ENCODE measurements around the gene RAPGEF1. TPM values are rescaled to one million over a fixed set of nuclear protein-coding genes. Genes with fewer than 3 reads are reported as not detected.

The RAPGEF1 gene
- polyA plus RNA-seq, 2 of the 4 experiments (the other 2 are of a cell fraction): 21.6 to 27.7 TPM

DNA sequence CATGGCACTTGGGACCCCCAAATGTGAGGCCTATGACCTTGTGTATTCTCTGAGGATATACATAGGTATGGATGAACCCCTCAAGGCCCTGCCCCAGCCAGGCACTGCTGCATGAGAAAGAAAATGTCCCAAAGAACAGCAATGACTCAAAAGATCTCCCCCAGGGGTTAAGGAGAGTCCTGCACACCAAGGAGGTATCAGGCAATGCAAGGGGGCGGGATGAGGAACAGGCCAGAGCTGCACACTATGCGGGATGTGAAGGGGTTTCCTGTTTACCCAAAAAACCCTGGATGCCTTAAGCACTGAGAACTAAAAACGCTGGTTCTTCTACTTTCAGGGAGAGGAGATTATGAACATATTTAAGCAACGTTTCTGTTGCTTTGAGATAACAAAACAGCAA, 3.4 kb downstream of the RAPGEF1 start:
- peak overlapping the region; percentile 32 to 79; a peak in 3 of 6 replicates for H3K27ac ChIP-seq

GRCh38 chr9:131735238-131736128, 4.4 kb downstream of the RAPGEF1 start:
- no peak for FAIRE-seq
- ATAC-seq: peak; percentile 20 to 66; a peak in 4 of 6 replicates
- POLR2A ChIA-PET: no interaction called here

More for the DNA sequence above, 3.4 kb downstream of the RAPGEF1 start:
- DNase-seq (ENCODE audit: low read depth in 1 of 2, low spot score in 1 of 2): no peak
- WGBS (ENCODE audit: missing lambda C conversion rate): 86% methylated on average over 4 of the region's 4 CpGs
- no peaks in the 10 kb centered on the region for H3K9me3 ChIP-seq
- H3K4me3 ChIP-seq: no peak overlapping the region
- ChIA-PET POLR2A (no interaction called here), CTCF (interaction anchor here (1.0 to 25.4 kb wide), 7 partner anchors 11 to 183 kb away, joined by 3 to 737 read pairs (median 5); no protein-coding TSS in a partner anchor)
- TF ChIP-seq FOSL2 (IDR thresholded peaks at IDR 0.05) (no peak), FOSL2 (CRISPR knock-in tag; IDR thresholded peaks at IDR 0.05) (no peak), FOXS1 (CRISPR knock-in tag; IDR thresholded peaks at IDR 0.05) (no peak), KDM5A (IDR thresholded peaks at IDR 0.05) (no peak), FOSB (CRISPR knock-in tag; IDR thresholded peaks at IDR 0.05) (no peak), PBX3 (IDR thresholded peaks at IDR 0.05) (no peak), RAD21 (conservative IDR thresholded peaks at IDR 0.05 in 1 of 2, IDR thresholded peaks at IDR 0.05 in 1 of 2) (no peak), HOXB5 (CRISPR knock-in tag; IDR thresholded peaks at IDR 0.05) (no peak), GATA3 (IDR thresholded peaks at IDR 0.05; ENCODE audit: borderline replicate concordance) (no peak), RNF2 (IDR thresholded peaks at IDR 0.05; ENCODE audit: borderline replicate concordance, low read depth) (no peak), TFCP2L1 (CRISPR knock-in tag; IDR thresholded peaks at IDR 0.05) (no peak), MAFK (IDR thresholded peaks at IDR 0.05; ENCODE audit: partially characterized antibody) (no peak), ZSCAN20 (CRISPR knock-in tag; IDR thresholded peaks at IDR 0.05) (no peak), ZC3H11A (IDR thresholded peaks at IDR 0.05) (no peak), HEYL (CRISPR knock-in tag; IDR thresholded peaks at IDR 0.05) (no peak), CEBPB (IDR thresholded peaks at IDR 0.05) (no peak), EP300 (IDR thresholded peaks at IDR 0.05) (no peak), HDAC2 (IDR thresholded peaks at IDR 0.05) (no peak)
- H3K4me1 ChIP-seq: peaks cover 65% of the 10 kb centered on the region
- ATAC-seq: no peak
- no peak for FAIRE-seq
- peak overlapping the region; percentile 75 for H3K4me2 ChIP-seq

GRCh38 chr9:131734781-131735180, 5.1 kb downstream of the RAPGEF1 start:
- 79% methylated on average over 8 of the region's 8 CpGs for WGBS (ENCODE audit: missing lambda C conversion rate)
- ChIA-PET POLR2A (no interaction called here), CTCF (interaction anchor here (1.2 to 25.4 kb wide), 4 partner anchors 25 to 134 kb away, joined by 3 to 737 read pairs (median 6); no protein-coding TSS in a partner anchor)
- H3K4me1 ChIP-seq: peaks cover 73% of the 10 kb centered on the region
- peak overlapping the region; percentile 67 to 79 for H3K27ac ChIP-seq
- DNase-seq (ENCODE audit: low read depth in 1 of 2, low spot score in 1 of 2): no peak
- H3K4me2 ChIP-seq: peak overlapping the region; percentile 75
- H3K9me3 ChIP-seq: no peaks in the 10 kb centered on the region
- no peak for FAIRE-seq
- H3K4me3 ChIP-seq: peak overlapping the region; percentile 0; the same call in 2 of the 3 replicates
- no peak for ATAC-seq
- TF ChIP-seq CBX2 (IDR thresholded peaks at IDR 0.05; ENCODE audit: borderline replicate concordance, low read depth) (no peak), HOXB13 (CRISPR knock-in tag; IDR thresholded peaks at IDR 0.05; ENCODE audit: low read depth) (no peak), ESRRA (IDR thresholded peaks at IDR 0.05; ENCODE audit: borderline replicate concordance, low read length) (no peak), CHD4 (IDR thresholded peaks at IDR 0.05; ENCODE audit: borderline replicate concordance) (no peak), NPAS2 (CRISPR knock-in tag; IDR thresholded peaks at IDR 0.05; ENCODE audit: borderline replicate concordance) (no peak), RAD21 (conservative IDR thresholded peaks at IDR 0.05 in 1 of 2, IDR thresholded peaks at IDR 0.05 in 1 of 2) (no peak), HEYL (CRISPR knock-in tag; IDR thresholded peaks at IDR 0.05) (no peak), ZC3H11A (IDR thresholded peaks at IDR 0.05) (no peak), EP300 (IDR thresholded peaks at IDR 0.05) (no peak), CBX8 (IDR thresholded peaks at IDR 0.05) (no peak), FOXS1 (CRISPR knock-in tag; IDR thresholded peaks at IDR 0.05) (no peak)
- TF ChIP-seq, protein P1, sequence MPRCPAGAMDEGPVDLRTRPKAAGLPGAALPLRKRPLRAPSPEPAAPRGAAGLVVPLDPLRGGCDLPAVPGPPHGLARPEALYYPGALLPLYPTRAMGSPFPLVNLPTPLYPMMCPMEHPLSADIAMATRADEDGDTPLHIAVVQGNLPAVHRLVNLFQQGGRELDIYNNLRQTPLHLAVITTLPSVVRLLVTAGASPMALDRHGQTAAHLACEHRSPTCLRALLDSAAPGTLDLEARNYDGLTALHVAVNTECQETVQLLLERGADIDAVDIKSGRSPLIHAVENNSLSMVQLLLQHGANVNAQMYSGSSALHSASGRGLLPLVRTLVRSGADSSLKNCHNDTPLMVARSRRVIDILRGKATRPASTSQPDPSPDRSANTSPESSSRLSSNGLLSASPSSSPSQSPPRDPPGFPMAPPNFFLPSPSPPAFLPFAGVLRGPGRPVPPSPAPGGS (IDR thresholded peaks at IDR 0.05): no peak
- TF ChIP-seq, protein P2, sequence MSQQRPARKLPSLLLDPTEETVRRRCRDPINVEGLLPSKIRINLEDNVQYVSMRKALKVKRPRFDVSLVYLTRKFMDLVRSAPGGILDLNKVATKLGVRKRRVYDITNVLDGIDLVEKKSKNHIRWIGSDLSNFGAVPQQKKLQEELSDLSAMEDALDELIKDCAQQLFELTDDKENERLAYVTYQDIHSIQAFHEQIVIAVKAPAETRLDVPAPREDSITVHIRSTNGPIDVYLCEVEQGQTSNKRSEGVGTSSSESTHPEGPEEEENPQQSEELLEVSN (IDR thresholded peaks at IDR 0.05; ENCODE audit: borderline replicate concordance, low read depth): no peak

More at GRCh38 chr9:131735238-131736128, 4.4 kb downstream of the RAPGEF1 start:
- no peaks in the 10 kb centered on the region for H3K9me3 ChIP-seq
- 38% methylated on average over 15 of the region's 15 CpGs for whole genome bisulfite sequencing (ENCODE audit: missing lambda C conversion rate)
- H3K4me3 ChIP-seq: peak overlapping the region; percentile 8; the same call in 1 of the 3 replicates
- peak; percentile 72 for TF ChIP-seq FOSL2 (IDR thresholded peaks at IDR 0.05)
- peak; percentile 93 for TF ChIP-seq FOSL2 (CRISPR knock-in tag; IDR thresholded peaks at IDR 0.05)
- TF ChIP-seq KDM1A (IDR thresholded peaks at IDR 0.05; ENCODE audit: low read depth): peak; percentile 83
- peak; percentile 72 for TF ChIP-seq JUNB (IDR thresholded peaks at IDR 0.05)
- no peak for TF ChIP-seq CBX8 (IDR thresholded peaks at IDR 0.05)
- no peak for TF ChIP-seq NPAS2 (CRISPR knock-in tag; IDR thresholded peaks at IDR 0.05; ENCODE audit: borderline replicate concordance)
- TF ChIP-seq MAX (IDR thresholded peaks at IDR 0.05): peak; percentile 56; the same call in 1 of the 2 replicates
- peak; percentile 62; the same call in 1 of the 2 replicates for TF ChIP-seq RCOR1 (IDR thresholded peaks at IDR 0.05; ENCODE audit: low read depth, low read length)
- peak in 1 of 2 experiments; percentile 44; a peak in 1 of 4 replicates for TF ChIP-seq CEBPB (IDR thresholded peaks at IDR 0.05)
- peak; percentile 71; the same call in 1 of the 2 replicates for TF ChIP-seq GATA3 (IDR thresholded peaks at IDR 0.05; ENCODE audit: borderline replicate concordance)
- TF ChIP-seq KDM5A (IDR thresholded peaks at IDR 0.05): no peak
- CTCF ChIA-PET: interaction anchor here (1.0 to 25.4 kb wide), 7 partner anchors 10 to 135 kb away, joined by 3 to 737 read pairs (median 5); no protein-coding TSS in a partner anchor
- peaks cover 73% of the 10 kb centered on the region for H3K4me1 ChIP-seq
- peak; percentile 75 to 86 for DNase-seq (ENCODE audit: low read depth in 1 of 2, low spot score in 1 of 2)
- peak overlapping the region; percentile 75 for H3K4me2 ChIP-seq
- H3K27ac ChIP-seq: peak overlapping the region; percentile 67 to 79
